ENCODE data around the gene ALCAM.

The ALCAM gene

GRCh38 chr3:105328338-105328730 is 38.4 kb upstream of the ALCAM start:
- no peak for DNase-seq (ENCODE audit: extremely low read depth, low read depth)
- TF ChIP-seq CTCF (IDR thresholded peaks at IDR 0.05; ENCODE audit: low read depth, low read length, missing control alignments): no peak
- H3K4me3 ChIP-seq (replicated peaks; ENCODE audit: low read depth, low read length): no peak overlapping the region

GRCh38 chr3:105332961-105333360 is 33.7 kb upstream of the ALCAM start:
- H3K4me3 ChIP-seq (replicated peaks; ENCODE audit: low read depth, low read length): no peak overlapping the region
- no peak for DNase-seq (ENCODE audit: extremely low read depth, low read depth)
- no peak for TF ChIP-seq CTCF (IDR thresholded peaks at IDR 0.05; ENCODE audit: low read depth, low read length, missing control alignments)

GRCh38 chr3:105334138-105334882 is 32.4 kb upstream of the ALCAM start:
- TF ChIP-seq CTCF (IDR thresholded peaks at IDR 0.05; ENCODE audit: low read depth, low read length, missing control alignments): no peak
- no peak for DNase-seq (ENCODE audit: extremely low read depth, low read depth)
- no peak overlapping the region for H3K4me3 ChIP-seq (replicated peaks; ENCODE audit: low read depth, low read length)

GRCh38 chr3:105339946-105340345 is 26.8 kb upstream of the ALCAM start:
- TF ChIP-seq CTCF (IDR thresholded peaks at IDR 0.05; ENCODE audit: low read depth, low read length, missing control alignments): no peak

GRCh38 chr3:105343991-105344390 is 22.7 kb upstream of the ALCAM start:
- no peak for DNase-seq (ENCODE audit: extremely low read depth, low read depth)
- H3K4me3 ChIP-seq (replicated peaks; ENCODE audit: low read depth, low read length): no peak overlapping the region
- no peak for TF ChIP-seq CTCF (IDR thresholded peaks at IDR 0.05; ENCODE audit: low read depth, low read length, missing control alignments)

More at GRCh38 chr3:105339946-105340345, 26.8 kb upstream of the ALCAM start:
- no peak for DNase-seq (ENCODE audit: extremely low read depth, low read depth)
- no peak overlapping the region for H3K4me3 ChIP-seq (replicated peaks; ENCODE audit: low read depth, low read length)

GRCh38 chr3:105345156-105345555 is 21.6 kb upstream of the ALCAM start:
- no peak overlapping the region for H3K4me3 ChIP-seq (replicated peaks; ENCODE audit: low read depth, low read length)
- no peak for DNase-seq (ENCODE audit: extremely low read depth, low read depth)
- TF ChIP-seq CTCF (IDR thresholded peaks at IDR 0.05; ENCODE audit: low read depth, low read length, missing control alignments): no peak

All from HFF-Myc (cell line).